B cell (primary cell): ENCODE measurements around the gene OR52H1. TPM values are rescaled to one million over a fixed set of nuclear protein-coding genes. Genes with fewer than 3 reads are reported as not detected.
A peak's percentile ranks its signal among the peaks of the same experiment; 100 is the strongest.

Experiments
- ATAC-seq: fragments of 200-7000 bp; cut with Tn5 transposase; one replicate; pipeline ENCODE4 v1.10.0; 2021; ENCODE audit warnings: low read depth, mild to moderate bottlenecking, moderate number of reproducible peaks, moderate library complexity
- CTCF ChIA-PET: fragments of 350-600 bp; sonication (Branson Sonifier 250); formaldehyde crosslinking; loops from one replicate; lab custom pipeline; 2021; ENCODE audit warnings: antibody characterized with exemption, inconsistent platforms; lab: Charles Lee
- POLR2A ChIA-PET: fragments of 350-600 bp; sonication (Branson Sonifier 250); formaldehyde crosslinking; loops from one replicate; lab custom pipeline; 2021; ENCODE audit warnings: antibody characterized with exemption; lab: Charles Lee
- DNase-seq: peaks from one replicate; pipeline ENCODE4 v3.0.0; 2013
- H2AFZ ChIP-seq: 2 replicates; pipeline ENCODE4 v1.6.1; 2012; ENCODE audit warnings: mild to moderate bottlenecking, low read depth, low read length; ENCODE audit not compliant: insufficient read depth, poor library complexity, severe bottlenecking
- H3K27ac ChIP-seq, 2 donors: 1 replicate in 1 of 2; 2 replicates in 1 of 2; pipeline ENCODE4 v1.5.1; 2012 to 2013; ENCODE audit warnings: low read length in 2 of 2, mild to moderate bottlenecking in 2 of 2, moderate library complexity in 1 of 2
- H3K27me3 ChIP-seq, 4 experiments: fragments of 200-600 bp in 1 of 4; sonication (generic) in 1 of 4; replicated peaks in 1 of 4; 1 replicate in 2 of 4; 2 replicates in 2 of 4; pipeline versions ENCODE4 v1.6.1 to v1.7.0; 2013 to 2016; ENCODE audit warnings: low read length in 3 of 4, mild to moderate bottlenecking in 2 of 4, mixed read lengths in 1 of 4, moderate library complexity in 1 of 4; ENCODE audit not compliant: insufficient read depth in 4 of 4, control insufficient read depth in 3 of 4; ENCODE audit errors: control extremely low read depth in 1 of 4
- H3K36me3 ChIP-seq, 2 experiments: replicated peaks in 1 of 2; 1 replicate in 1 of 2; 2 replicates in 1 of 2; pipeline versions ENCODE4 v1.6.1 to v1.7.1; 2013; ENCODE audit warnings: low read length in 1 of 2; ENCODE audit not compliant: insufficient read depth in 2 of 2, control insufficient read depth in 1 of 2; ENCODE audit errors: control extremely low read depth in 1 of 2, extremely low read depth in 1 of 2
- H3K4me1 ChIP-seq, 2 donors: fragments of 200-600 bp in 1 of 2; sonication (generic) in 1 of 2; 1 replicate in 1 of 2; 2 replicates in 1 of 2; pipeline versions ENCODE4 v1.5.1 to v1.6.1; 2013 to 2017; ENCODE audit warnings: low read length in 2 of 2; ENCODE audit not compliant: control insufficient read depth in 2 of 2, insufficient read depth in 2 of 2
- H3K4me2 ChIP-seq: replicated peaks from 2 replicates; pipeline ENCODE3; 2012; ENCODE audit warnings: mild to moderate bottlenecking, low read depth, low read length; ENCODE audit not compliant: poor library complexity, severe bottlenecking
- H3K4me3 ChIP-seq, 5 experiments: fragments of 200-600 bp in 1 of 5; sonication (generic) in 1 of 5; 1 replicate in 3 of 5; 2 replicates in 2 of 5; pipeline versions ENCODE4 v1.5.1 to v1.7.0; 2011 to 2016; ENCODE audit warnings: low read length in 4 of 5, mild to moderate bottlenecking in 4 of 5, low read depth in 2 of 5, control low read depth in 1 of 5, moderate library complexity in 1 of 5; ENCODE audit not compliant: insufficient read depth in 1 of 5; ENCODE audit errors: control extremely low read depth in 1 of 5, extremely low read depth in 1 of 5
- H3K79me2 ChIP-seq: fragments of 200-600 bp; sonication (generic); one replicate; pipeline ENCODE4 v1.6.0; 2016; ENCODE audit warnings: low read length; ENCODE audit not compliant: control insufficient read depth, insufficient read depth
- H3K9ac ChIP-seq: fragments of 200-600 bp; sonication (generic); 2 replicates; pipeline ENCODE4 v1.6.1; 2017; ENCODE audit warnings: mild to moderate bottlenecking, low read length, moderate library complexity
- H3K9me3 ChIP-seq, 3 donors: one replicate each; pipeline versions ENCODE4 v1.6.1 to v1.7.1; 2013; ENCODE audit warnings: low read length in 2 of 3; ENCODE audit not compliant: control insufficient read depth in 2 of 3, insufficient read depth in 1 of 3; ENCODE audit errors: control extremely low read depth in 1 of 3
- H4K20me1 ChIP-seq: 2 replicates; pipeline ENCODE4 v1.6.0; 2012; ENCODE audit warnings: mild to moderate bottlenecking, low read length; ENCODE audit not compliant: insufficient read depth, control insufficient read depth, poor library complexity, severe bottlenecking
- H3K27ac Mint-ChIP-seq: one replicate; pipeline ENCODE4 v1.8.0; 2021; ENCODE audit warnings: mixed read lengths
- H3K27me3 Mint-ChIP-seq: one replicate; pipeline ENCODE4 v1.8.0; 2021; ENCODE audit warnings: mixed read lengths
- H3K4me1 Mint-ChIP-seq: one replicate; pipeline ENCODE4 v1.8.0; 2021; ENCODE audit warnings: mixed read lengths
- H3K4me3 Mint-ChIP-seq: one replicate; pipeline ENCODE4 v1.8.0; 2021; ENCODE audit warnings: mixed read lengths
- H3K9me3 Mint-ChIP-seq: one replicate; pipeline ENCODE4 v1.8.0; 2022; ENCODE audit warnings: mixed read lengths; ENCODE audit not compliant: insufficient read depth
- CTCF ChIP-seq: fragments of 200-600 bp; IDR thresholded peaks from one replicate; pipeline ENCODE4 v1.8.0; 2022; ENCODE audit warnings: antibody characterized with exemption, mild to moderate bottlenecking
- EZH2 ChIP-seq: IDR thresholded peaks from 2 replicates; pipeline ENCODE4 v1.6.1; 2012; ENCODE audit warnings: borderline replicate concordance, low read depth, mild to moderate bottlenecking, moderate library complexity, low read length; ENCODE audit not compliant: insufficient read depth, poor library complexity, severe bottlenecking
- WGBS: methylation state at CpG from one replicate; pipeline ENCODE4 v1.1.5; 2013; ENCODE audit warnings: missing lambda C conversion rate; ENCODE audit not compliant: insufficient coverage; 5-methylcytosine and 5-hydroxymethylcytosine counted together
- intact Hi-C: fragments of 100-400 bp; cut with micrococcal nuclease; formaldehyde crosslinking; loops from one replicate; pipeline ENCODE4 v1.10.0; 2022
- polyA plus RNA-seq: library from polyadenylated mRNA; depleted of rRNA; stranded (reverse); fragments of >200 nt; gene quantifications from 2 replicates; pipeline ENCODE4 v1.2.3, GENCODE V29; 2012
- total RNA-seq, 2 donors: library from RNA; stranded (reverse); fragments of 120-200 nt in 1 of 2; gene quantifications; 1 replicate in 1 of 2; 2 replicates in 1 of 2; pipeline versions ENCODE4 v1.2.3 to v1.2.4, GENCODE V29; 2013 to 2022

OR52H1 gene
- total and polyA plus RNA-seq, 2 donors (not counting 1 experiment from before 2014, with no cell fraction given) = 0.15 to 0.37 TPM

GRCh38 chr11:5564259-5565019 lies 16.1 kb upstream of the OR52H1 start:
- intact Hi-C loops = no loop called here
- H3K4me2 ChIP-seq = no peak overlapping the region
- no CpG with 5 or more reads among the region's 1 CpG for WGBS
- TF ChIP-seq EZH2 (no peak), CTCF (no peak)
- no peak overlapping the region for H3K4me3 ChIP-seq
- ChIA-PET POLR2A (no interaction called here), CTCF (no interaction called here)
- Mint-ChIP-seq H3K4me1 (peaks cover 2% of the 10 kb centered on the region), H3K9me3 (no peaks in the 10 kb centered on the region), H3K27ac (no peak overlapping the region), H3K4me3 (no peak overlapping the region), H3K27me3 (peaks cover 5% of the 10 kb centered on the region)
- DNase-seq (no peak), ATAC-seq (no peak)
- H3K27ac ChIP-seq = no peak overlapping the region
- no peaks in the 10 kb centered on the region for H3K27me3 ChIP-seq
- peaks cover 0 to 1% (median 0%) of the 10 kb centered on the region in 3 donors for H3K9me3 ChIP-seq
- H3K79me2 ChIP-seq = no peaks in the 10 kb centered on the region
- no peaks in the 10 kb centered on the region for H4K20me1 ChIP-seq
- H3K36me3 ChIP-seq = no peaks in the 10 kb centered on the region
- no peaks in the 10 kb centered on the region for H3K4me1 ChIP-seq
- H3K9ac ChIP-seq = no peak overlapping the region
- peak overlapping the region; percentile 33 for H2AFZ ChIP-seq

- Histone ChIP-seq H3K27ac (no peak overlapping the region), H3K4me1 (no peaks in the 10 kb centered on the region), H3K4me3 (no peak overlapping the region), H3K9ac (no peak overlapping the region), H4K20me1 (no peaks in the 10 kb centered on the region), H2AFZ (no peak overlapping the region), H3K36me3 (no peaks in the 10 kb centered on the region), H3K79me2 (no peaks in the 10 kb centered on the region), H3K27me3 (no peaks in the 10 kb centered on the region), H3K4me2 (no peak overlapping the region), H3K9me3 (no peaks in the 10 kb centered on the region)
- intact Hi-C loops = no loop called here
- DNase-seq (no peak), ATAC-seq (no peak)
- CTCF ChIA-PET = no interaction called here
- TF ChIP-seq EZH2 (no peak), CTCF (no peak)
- POLR2A ChIA-PET = no interaction called here
- no CpG with 5 or more reads among the region's 3 CpGs for WGBS
- H3K27ac Mint-ChIP-seq = no peak overlapping the region
- H3K4me3 Mint-ChIP-seq = no peak overlapping the region
- peaks cover 12% of the 10 kb centered on the region for H3K27me3 Mint-ChIP-seq
- H3K4me1 Mint-ChIP-seq = no peaks in the 10 kb centered on the region
- H3K9me3 Mint-ChIP-seq = no peaks in the 10 kb centered on the region
These were observed 9.4 kb upstream of the OR52H1 start for GRCh38 chr11:5557751-5558150.
